ENCODE results near the gene TXLNG. TPM values are rescaled to one million over a fixed set of nuclear protein-coding genes. Genes with fewer than 3 reads are reported as not detected.

The TXLNG gene
- total and polyA plus RNA-seq, 2 of the 13 experiments (the other 11 are each of a cell fraction or from before 2014, with no cell fraction given) = 13.1 to 15.5 TPM

DNA sequence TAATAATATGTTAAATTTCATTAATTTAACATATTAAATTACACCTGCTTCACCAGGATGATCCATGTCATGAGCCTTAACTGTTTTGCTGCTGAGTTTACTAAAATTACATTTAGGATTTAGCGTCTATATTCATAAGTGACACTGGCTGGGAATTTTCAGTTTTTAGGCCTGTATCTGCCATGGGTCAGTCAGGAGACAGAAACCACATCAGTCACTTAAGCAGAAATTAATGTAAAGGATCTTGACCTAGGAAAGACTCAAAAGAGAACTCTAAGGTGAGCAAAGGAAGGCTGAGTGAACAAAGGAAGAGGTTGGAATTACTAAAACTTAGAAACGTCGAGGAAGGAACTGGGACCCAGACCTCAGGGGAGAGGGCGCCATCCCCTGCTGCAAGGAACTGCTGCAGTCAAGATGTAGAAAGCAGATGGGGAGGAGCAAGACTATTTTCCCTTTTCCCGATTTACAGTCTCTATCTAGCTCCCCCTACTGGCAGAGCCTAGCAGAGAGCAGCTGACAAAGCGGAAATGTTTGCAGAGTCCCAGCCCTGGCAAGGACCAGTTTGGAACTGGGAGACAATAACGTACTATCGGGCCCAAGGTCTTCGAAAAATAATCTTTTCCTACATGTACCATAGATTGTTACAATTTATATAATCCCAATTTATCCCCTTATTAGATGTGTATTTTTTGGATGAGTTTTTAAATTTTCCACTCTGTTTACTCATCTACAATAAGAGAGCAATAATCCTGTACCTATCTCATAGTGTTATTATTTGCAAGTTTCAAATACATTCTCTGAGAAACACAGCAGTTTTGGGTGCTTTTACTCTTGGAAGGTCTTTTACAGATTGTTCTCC lies 106.5 kb downstream of the TXLNG start:
- POLR2A ChIA-PET = no interaction called here
- H3K9ac ChIP-seq (ENCODE audit: insufficient read depth, low read depth, low read length) = no peak overlapping the region
- no peak overlapping the region for H3K4me3 ChIP-seq (replicated peaks in 1 of 3; ENCODE audit: insufficient read depth in 1 of 3, low read depth in 2 of 3, low read length in 3 of 3)
- no peak overlapping the region for H2AFZ ChIP-seq (ENCODE audit: low read length)
- ATAC-seq (peak; percentile 74), FAIRE-seq (peak; percentile 85), DNase-seq (ENCODE audit: low spot score) (peak; percentile 50)
- no peaks in the 10 kb centered on the region for H3K4me1 ChIP-seq (ENCODE audit: insufficient read depth, low read length)
- intact Hi-C loops (cut with micrococcal nuclease; ENCODE audit: unreplicated experiment) (loop anchor here (2.0 kb wide), 1 partner anchor 66 kb away; no protein-coding TSS in a partner anchor), in situ Hi-C loops (cut with HindIII; ENCODE audit: extremely low pct_ligation_motif_present, low pct_unique_long_range_greater_than_20kb) (no loop called here)
- no peaks in the 10 kb centered on the region for H3K79me2 ChIP-seq (ENCODE audit: insufficient read depth, low read length)
- no peaks in the 10 kb centered on the region for H3K27me3 ChIP-seq (ENCODE audit: control insufficient read depth in 1 of 2, insufficient read depth in 2 of 2, low read length in 2 of 2)
- H3K9me3 ChIP-seq (ENCODE audit: low read length) = no peaks in the 10 kb centered on the region
- WGBS (ENCODE audit: low lambda C conversion rate) = 12% methylated on average over 7 of the region's 9 CpGs
- H4K20me1 ChIP-seq (ENCODE audit: insufficient read depth, low read length) = no peaks in the 10 kb centered on the region
- H3K27ac ChIP-seq (ENCODE audit: extremely low read length, insufficient read depth, low read length) = no peak overlapping the region
- H3K36me3 ChIP-seq (replicated peaks in 1 of 2; ENCODE audit: control insufficient read depth in 1 of 2, insufficient read depth in 2 of 2, low read length in 2 of 2) = no peaks in the 10 kb centered on the region
- H3K4me2 ChIP-seq (ENCODE audit: low read depth, low read length) = peak overlapping the region; percentile 36; the same call in 1 of the 2 replicates
- no TSS peak for BruUV-seq (replicated peaks)
- CTCF ChIA-PET (ENCODE audit: low intra/inter-chr PET ratio, low total read pairs) = no interaction called here
- TF ChIP-seq, protein P1, sequence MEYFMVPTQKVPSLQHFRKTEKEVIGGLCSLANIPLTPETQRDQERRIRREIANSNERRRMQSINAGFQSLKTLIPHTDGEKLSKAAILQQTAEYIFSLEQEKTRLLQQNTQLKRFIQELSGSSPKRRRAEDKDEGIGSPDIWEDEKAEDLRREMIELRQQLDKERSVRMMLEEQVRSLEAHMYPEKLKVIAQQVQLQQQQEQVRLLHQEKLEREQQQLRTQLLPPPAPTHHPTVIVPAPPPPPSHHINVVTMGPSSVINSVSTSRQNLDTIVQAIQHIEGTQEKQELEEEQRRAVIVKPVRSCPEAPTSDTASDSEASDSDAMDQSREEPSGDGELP (IDR thresholded peaks at IDR 0.05; ENCODE audit: borderline replicate concordance, low read depth) = peak; percentile 40; the same call in 1 of the 2 replicates
- TF ChIP-seq MEIS1 (CRISPR knock-in tag; IDR thresholded peaks at IDR 0.05; ENCODE audit: borderline replicate concordance) (no peak), SMC3 (IDR thresholded peaks at IDR 0.05; ENCODE audit: low read length) (peak; percentile 15; the same call in 1 of the 2 replicates), NFKB2 (CRISPR knock-in tag; IDR thresholded peaks at IDR 0.05; ENCODE audit: borderline replicate concordance) (no peak), ZNF709 (CRISPR knock-in tag; IDR thresholded peaks at IDR 0.05) (no peak), PHF8 (CRISPR knock-in tag; IDR thresholded peaks at IDR 0.05) (no peak), PPARG (CRISPR knock-in tag; conservative IDR thresholded peaks at IDR 0.05) (no peak), STAG1 (CRISPR knock-in tag; IDR thresholded peaks at IDR 0.05) (0 out of 2 replicates have a peak, but pooled peaks have one; percentile 35)
- TF ChIP-seq, protein P2, sequence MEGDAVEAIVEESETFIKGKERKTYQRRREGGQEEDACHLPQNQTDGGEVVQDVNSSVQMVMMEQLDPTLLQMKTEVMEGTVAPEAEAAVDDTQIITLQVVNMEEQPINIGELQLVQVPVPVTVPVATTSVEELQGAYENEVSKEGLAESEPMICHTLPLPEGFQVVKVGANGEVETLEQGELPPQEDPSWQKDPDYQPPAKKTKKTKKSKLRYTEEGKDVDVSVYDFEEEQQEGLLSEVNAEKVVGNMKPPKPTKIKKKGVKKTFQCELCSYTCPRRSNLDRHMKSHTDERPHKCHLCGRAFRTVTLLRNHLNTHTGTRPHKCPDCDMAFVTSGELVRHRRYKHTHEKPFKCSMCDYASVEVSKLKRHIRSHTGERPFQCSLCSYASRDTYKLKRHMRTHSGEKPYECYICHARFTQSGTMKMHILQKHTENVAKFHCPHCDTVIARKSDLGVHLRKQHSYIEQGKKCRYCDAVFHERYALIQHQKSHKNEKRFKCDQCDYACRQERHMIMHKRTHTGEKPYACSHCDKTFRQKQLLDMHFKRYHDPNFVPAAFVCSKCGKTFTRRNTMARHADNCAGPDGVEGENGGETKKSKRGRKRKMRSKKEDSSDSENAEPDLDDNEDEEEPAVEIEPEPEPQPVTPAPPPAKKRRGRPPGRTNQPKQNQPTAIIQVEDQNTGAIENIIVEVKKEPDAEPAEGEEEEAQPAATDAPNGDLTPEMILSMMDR (CRISPR knock-in tag; IDR thresholded peaks at IDR 0.05) = peak; percentile 74
- TF ChIP-seq, protein P3, sequence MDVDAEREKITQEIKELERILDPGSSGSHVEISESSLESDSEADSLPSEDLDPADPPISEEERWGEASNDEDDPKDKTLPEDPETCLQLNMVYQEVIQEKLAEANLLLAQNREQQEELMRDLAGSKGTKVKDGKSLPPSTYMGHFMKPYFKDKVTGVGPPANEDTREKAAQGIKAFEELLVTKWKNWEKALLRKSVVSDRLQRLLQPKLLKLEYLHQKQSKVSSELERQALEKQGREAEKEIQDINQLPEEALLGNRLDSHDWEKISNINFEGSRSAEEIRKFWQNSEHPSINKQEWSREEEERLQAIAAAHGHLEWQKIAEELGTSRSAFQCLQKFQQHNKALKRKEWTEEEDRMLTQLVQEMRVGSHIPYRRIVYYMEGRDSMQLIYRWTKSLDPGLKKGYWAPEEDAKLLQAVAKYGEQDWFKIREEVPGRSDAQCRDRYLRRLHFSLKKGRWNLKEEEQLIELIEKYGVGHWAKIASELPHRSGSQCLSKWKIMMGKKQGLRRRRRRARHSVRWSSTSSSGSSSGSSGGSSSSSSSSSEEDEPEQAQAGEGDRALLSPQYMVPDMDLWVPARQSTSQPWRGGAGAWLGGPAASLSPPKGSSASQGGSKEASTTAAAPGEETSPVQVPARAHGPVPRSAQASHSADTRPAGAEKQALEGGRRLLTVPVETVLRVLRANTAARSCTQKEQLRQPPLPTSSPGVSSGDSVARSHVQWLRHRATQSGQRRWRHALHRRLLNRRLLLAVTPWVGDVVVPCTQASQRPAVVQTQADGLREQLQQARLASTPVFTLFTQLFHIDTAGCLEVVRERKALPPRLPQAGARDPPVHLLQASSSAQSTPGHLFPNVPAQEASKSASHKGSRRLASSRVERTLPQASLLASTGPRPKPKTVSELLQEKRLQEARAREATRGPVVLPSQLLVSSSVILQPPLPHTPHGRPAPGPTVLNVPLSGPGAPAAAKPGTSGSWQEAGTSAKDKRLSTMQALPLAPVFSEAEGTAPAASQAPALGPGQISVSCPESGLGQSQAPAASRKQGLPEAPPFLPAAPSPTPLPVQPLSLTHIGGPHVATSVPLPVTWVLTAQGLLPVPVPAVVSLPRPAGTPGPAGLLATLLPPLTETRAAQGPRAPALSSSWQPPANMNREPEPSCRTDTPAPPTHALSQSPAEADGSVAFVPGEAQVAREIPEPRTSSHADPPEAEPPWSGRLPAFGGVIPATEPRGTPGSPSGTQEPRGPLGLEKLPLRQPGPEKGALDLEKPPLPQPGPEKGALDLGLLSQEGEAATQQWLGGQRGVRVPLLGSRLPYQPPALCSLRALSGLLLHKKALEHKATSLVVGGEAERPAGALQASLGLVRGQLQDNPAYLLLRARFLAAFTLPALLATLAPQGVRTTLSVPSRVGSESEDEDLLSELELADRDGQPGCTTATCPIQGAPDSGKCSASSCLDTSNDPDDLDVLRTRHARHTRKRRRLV (CRISPR knock-in tag; IDR thresholded peaks at IDR 0.05) = no peak
- TF ChIP-seq, protein P4, sequence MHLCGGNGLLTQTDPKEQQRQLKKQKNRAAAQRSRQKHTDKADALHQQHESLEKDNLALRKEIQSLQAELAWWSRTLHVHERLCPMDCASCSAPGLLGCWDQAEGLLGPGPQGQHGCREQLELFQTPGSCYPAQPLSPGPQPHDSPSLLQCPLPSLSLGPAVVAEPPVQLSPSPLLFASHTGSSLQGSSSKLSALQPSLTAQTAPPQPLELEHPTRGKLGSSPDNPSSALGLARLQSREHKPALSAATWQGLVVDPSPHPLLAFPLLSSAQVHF (CRISPR knock-in tag; IDR thresholded peaks at IDR 0.05) = no peak
